ENCODE results near the gene EXOC5.
"Not testable (repeated sequence)": the region's sequence is repeated elsewhere in the genome, so short reads cannot be mapped to it uniquely, and the experiment has no call there.

Gene EXOC5

DNA sequence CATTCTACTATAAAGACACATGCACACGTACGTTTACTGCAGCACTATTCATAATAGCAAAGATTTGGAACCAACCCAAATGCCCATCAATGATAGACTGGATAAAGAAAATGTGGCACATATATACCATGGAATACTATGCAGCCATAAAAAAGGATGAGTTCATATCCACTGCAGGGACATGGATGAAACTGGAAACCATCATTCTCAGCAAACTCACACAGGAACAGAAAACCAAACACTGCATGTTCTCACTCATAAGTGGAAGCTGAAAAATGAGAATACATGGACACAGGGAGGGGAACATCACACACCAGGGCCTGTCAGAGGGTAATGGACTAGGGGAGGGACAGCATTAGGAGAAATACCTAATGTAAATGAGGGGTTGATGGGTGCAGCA is 10.5 kb downstream of the EXOC5 start:
- not testable (repeated sequence) for DNase-seq

- DNase-seq: no peak
Measured at GRCh38 chr14:57254884-57255283, 13.8 kb downstream of the EXOC5 start.

GRCh38 chr14:57246933-57247657 is 21.6 kb downstream of the EXOC5 start:
- no peak for DNase-seq

- DNase-seq: no peak
Measured at GRCh38 chr14:57245941-57246340, 22.8 kb downstream of the EXOC5 start.

DNA sequence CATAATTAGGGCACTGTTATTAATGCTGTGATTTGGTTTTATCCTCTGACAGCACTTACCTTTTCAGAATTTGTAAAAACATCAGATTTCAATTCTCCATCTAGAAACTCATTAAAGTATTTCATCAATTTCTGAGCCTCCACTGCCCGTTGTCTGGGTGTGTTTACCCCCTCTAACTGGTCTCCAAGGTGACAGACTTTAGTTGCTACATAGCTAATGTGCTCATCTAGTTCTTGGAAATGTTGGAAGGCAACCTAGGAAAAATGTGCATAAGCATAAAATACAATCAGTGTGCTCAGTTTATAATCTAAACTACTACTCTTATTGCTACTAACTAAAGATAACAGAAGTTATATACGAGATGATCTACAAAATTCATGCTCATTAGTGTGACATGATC is 24.6 kb downstream of the EXOC5 start:
- no peak for DNase-seq

GRCh38 chr14:57243320-57243719 is 25.4 kb downstream of the EXOC5 start:
- DNase-seq: no peak

- not testable (repeated sequence) for DNase-seq
Measured at GRCh38 chr14:57240115-57240514, 28.6 kb downstream of the EXOC5 start.

DNA sequence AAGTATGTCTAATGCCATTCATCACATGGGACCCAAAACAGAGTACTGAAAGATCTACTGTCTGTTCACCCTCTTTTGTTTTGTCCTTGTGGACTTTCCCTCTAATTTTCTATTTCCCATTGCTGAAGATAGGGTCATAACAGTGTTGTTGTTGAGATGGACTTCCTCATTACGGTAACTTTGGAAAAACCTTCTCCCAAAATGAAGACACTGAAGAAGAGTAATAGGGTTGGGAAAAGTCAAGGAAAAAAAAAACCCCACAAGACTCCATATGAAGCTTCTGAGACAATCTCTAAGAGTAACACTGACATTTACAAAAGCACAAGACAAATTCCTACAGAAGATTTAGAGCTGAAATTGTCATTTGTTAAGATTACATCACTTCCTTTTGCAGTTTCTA is 36.7 kb downstream of the EXOC5 start:
- no peak for DNase-seq

DNA sequence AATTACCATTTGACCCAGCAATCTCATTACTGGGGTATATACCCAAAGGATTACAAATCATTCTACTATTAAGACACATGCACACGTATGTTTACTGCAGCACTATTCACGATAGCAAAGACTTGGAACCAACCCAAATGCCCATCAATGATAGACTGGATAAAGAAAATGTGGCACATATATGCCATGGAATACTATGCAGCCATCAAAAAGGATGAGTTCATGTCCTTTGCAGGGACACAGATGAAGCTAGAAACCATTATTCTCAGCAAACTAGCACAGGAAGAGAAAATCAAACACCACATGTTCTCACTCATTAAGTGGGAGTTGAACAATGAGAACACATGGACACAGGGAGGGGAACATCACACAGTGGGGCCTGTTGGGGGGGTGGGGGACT is 40.4 kb downstream of the EXOC5 start:
- not testable (repeated sequence) for DNase-seq

DNA sequence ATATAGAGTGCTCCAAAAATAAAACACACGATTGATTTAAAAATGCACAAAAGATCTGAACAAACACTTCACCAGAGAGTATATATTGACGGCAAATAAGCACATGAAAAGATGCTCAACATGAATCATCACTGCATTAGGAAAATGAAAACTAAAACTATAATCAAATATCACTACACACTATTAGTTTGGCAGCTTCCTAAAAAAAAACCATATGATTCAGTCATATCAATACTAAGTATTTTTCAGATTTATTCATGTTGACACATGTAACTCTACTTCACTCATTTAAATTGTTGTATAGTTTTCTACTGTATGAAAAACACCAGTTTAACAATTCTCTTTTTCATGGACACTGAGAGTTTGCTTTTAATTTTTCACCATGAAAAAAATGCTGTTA is 41.6 kb downstream of the EXOC5 start:
- no peak for DNase-seq

DNA sequence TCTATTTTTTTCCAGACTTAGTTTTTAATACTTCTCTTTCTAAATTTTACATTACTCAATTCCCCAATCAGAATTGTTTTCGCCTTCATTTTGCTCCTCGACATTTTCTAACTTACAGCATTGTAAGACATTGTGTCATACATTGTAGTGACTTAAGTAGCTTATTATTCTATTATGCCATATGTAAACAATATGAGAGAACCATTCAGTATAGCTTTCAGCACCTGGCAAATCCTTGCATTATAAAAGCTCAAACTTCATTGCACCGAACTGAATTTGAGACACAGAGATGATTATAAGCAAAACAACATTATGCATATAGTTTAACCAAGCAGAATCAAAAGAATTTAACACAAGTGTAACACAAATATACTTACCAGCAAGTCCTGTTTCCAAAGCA is 46.8 kb downstream of the EXOC5 start:
- no peak for DNase-seq

DNA sequence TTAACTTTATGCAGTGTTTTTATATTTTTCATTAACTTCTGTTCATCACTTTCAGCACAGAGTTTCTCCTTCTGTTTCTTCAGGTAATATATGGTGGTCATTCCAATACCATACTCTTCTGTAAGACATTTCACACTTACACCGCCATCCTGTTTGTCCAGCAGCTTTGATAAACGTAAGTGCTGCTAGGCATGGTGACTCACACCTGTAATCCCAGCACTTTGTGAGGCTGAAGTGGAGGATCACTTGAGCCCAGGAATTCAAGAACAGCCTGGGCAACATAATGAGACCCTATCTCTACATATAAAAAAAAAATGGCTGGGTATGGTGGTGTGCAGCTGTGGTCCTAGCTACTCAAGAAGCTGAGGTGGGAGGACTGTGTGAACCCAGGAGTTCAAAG is 55.8 kb downstream of the EXOC5 start:
- no peak for DNase-seq

- DNase-seq: no peak
Measured at GRCh38 chr14:57209561-57209960, 59.1 kb downstream of the EXOC5 start.

DNA sequence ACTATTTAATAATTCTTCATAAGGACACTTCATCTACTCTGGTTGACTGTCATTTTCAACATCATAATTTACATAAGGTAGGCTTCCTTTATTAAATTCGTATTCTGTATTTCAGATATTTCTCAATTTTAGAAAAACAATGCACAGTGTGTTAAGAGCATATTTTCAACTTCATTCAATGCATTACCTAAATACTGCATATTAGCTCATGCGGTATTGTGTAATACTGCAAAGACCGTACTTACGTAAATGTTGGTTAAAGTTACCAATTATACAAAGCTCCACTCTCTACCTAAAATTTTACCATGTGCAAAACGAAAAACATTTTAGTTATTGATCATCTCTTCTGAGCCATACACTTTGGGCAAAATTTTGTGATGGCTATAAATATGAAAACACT is 62.8 kb downstream of the EXOC5 start:
- no peak for DNase-seq

DNA sequence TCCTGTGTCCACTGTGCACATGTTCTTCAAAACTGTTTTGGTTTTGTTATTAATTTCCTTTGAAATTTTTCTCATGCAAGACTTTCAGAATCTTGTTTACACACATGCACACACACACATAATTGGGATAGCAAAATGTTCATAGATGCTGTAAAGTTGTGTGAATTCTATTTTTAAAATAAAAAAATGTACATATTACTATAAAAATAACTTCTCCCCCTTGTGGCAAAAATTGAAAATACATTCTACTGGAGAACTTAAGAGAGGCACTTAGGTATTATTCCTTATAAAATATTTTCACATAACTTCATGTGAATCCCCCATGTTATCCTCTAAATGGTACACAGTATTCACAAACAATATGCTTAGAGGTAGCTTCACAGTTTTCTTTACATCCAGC is 66.0 kb downstream of the EXOC5 start:
- not testable (repeated sequence) for DNase-seq

GRCh38 chr14:57199921-57200320 is 68.8 kb downstream of the EXOC5 start:
- no peak for DNase-seq

DNA sequence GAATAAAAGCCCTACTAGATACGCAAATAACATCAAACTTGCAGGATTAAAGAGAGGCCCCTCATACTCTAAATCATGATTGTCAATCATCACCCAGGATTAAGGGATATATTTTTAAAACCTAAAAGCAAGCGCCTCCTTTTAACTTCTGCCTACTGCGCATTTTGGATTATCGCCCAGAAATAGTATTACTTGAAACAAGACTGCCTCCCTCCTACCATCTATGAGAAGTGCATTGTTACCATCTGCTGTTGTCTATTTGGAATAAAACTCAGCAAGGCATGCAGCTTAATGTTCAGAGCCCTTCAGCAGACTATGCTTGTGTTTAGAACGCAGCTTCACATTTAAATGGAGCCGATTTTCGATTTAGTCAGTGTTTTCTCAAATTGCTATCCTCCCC is 79.6 kb downstream of the EXOC5 start:
- DNase-seq: peak; percentile 63

DNA sequence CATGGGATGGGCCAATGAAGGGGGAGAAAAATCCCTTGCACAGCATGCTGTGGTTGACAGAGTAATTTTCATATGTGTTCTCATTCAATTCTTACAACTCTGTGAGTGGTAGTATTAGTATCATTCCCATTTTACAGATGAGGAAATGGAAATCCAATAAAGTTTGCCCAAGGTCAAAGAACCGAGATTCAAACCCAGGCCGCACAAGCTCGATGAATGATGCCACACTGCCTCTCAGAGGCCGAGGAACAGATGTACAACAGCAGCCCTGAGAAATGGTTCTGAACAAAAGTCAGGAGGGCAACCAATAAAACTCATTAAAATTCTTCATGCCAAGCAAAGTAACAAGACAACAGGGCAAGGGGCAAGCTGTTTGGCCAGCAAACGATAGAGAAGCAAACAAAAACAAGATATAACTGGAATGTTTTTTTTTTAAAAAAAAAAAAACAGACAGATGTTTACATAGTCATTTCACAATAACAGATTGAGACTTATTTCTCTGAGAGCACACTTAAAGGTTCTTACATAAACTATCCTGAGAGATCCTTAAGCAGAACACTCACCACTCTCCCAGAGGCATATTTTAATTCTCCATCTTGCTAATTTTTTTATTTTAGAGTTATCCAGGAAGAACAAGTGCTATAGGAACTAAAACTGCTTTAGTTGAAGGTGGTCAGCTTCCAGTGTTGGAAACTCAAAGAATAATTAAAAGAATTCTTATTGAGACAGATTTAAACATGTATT is 85.8 kb downstream of the EXOC5 start:
- DNase-seq: no peak

DNA sequence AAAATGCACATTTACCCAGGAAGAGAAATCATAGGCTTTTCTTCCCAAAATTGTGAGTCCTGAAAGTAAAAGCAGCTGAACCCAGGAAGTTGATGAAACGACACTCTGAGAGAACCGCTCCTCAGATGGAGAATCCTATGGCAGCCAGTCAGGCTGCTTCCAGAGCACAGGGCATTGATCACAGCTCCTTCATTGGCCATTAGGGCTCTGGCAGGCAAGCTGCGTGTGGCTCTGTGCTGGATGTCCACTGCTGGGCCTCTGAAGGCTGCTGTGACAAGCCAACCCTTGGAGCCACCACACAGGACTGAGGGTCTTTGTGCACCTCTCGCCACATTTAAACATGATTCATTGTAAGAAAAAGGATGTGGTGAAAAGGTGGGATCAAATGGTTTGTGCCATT is 89.4 kb downstream of the EXOC5 start:
- no peak for DNase-seq

GRCh38 chr14:57174466-57174865 is 94.2 kb downstream of the EXOC5 start:
- no peak for DNase-seq

DNA sequence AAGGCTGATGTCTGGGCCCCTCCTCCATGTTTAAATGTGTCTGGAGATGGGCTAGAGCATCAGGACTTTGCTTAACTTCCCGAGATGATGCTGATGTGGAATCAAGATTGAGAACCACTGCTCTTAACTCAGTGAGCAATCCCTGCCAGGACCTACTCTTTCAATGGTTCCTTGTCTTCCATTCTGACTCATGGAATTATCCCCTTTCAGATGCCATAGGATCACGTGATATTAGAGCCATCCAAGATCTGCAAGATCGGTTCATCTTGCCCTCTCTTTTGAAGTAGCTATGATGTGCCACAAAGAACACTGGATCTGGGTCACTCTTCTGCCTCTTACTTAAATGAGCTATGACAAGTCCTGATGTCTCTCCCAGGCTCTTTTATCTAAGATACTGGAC is 96.8 kb downstream of the EXOC5 start:
- DNase-seq: no peak

GRCh38 chr14:57171363-57171762 is 97.3 kb downstream of the EXOC5 start:
- no peak for DNase-seq

DNA sequence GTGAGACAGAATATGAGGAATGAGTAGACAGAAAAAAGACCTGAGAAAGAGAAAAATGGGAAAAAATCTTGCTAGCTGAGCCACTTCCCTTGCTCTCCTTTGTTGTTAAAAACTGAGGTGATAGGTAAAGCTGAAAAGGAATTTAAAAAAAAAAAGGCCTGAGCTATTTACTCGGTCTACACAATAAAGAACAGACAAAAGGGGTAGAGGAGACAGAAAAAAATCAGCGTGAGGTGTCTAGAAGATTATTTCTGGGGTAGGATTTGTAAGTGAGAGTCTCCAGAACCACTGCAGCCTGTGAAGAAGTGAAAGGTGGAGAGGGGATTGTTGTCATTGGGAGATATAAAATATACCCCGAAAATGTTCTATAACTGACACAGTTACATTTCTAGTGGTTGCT is 98.8 kb downstream of the EXOC5 start:
- no peak for DNase-seq

- no peak for DNase-seq
Measured at GRCh38 chr14:57168138-57168679, 100.5 kb downstream of the EXOC5 start.

All from SHP77 treated with DMSO at 0.1 percent for 48 hours (cell line).